CD4-positive, alpha-beta T cell treated with Interleukin-6 for 4 hours (primary cell): Measurements from ENCODE around the gene SETD4.

Source experiments
- DNase-seq: peaks from one replicate; pipeline ENCODE4 v3.0.0-alpha.2; 2020; ENCODE audit warnings: mixed read lengths

SETD4 gene

DNA sequence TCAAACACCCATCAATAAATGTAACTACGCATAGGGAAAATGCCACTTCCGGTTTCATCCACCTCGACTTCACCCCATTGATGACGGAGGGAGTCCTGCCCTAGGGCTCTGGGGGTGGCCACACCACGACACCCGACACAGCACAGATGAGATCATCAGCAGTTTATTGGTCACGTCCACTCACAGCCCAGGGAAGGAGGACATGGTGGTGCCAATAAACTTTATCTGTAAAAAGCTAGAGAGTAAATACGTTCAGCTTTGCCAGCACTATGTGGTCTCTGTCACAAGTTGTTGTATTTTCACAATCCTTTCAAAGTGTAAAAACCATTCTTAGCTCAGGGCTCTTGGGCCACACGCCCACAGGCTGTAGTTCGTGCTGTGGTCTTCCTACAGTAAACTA, 16.3 kb downstream of the SETD4 start:
- no peak for DNase-seq

DNA sequence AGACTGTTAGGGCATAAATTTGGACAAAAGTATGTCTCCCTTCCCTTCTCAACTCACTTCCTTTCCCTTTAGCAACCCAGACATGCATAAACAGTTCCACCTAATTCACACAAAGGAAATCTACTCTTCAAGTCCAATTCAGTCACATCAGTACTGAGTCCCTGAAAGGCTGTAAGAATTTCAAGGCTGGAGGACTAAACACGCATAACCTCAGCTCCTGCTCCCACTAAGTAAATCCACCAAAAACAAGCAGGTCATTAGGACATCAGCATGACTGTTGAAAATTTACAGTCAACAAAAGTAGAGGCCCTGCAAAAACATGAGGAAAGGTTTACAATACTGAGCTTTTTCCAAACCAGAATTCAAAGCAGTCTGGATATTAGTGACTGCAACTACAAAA, 18.4 kb downstream of the SETD4 start:
- no peak for DNase-seq

DNA sequence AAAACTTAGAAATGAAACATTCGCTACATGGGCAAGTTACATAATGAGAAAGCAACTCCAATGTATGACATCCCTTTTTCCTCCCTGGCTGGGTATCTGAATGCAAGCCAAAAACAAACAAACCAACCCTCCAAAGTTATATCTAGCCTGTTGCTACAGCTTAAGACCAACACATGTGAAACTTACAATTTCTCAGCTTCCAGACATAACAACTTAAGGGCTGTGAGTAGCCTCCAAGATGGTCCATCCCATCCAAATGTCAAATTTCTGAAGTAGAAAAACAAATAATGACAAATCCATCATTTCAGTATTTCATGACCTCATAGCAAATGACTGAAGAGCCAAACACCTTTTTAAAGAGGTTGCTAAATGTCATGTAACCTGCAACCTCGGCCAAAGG, 19.9 kb downstream of the SETD4 start:
- no peak for DNase-seq

DNA sequence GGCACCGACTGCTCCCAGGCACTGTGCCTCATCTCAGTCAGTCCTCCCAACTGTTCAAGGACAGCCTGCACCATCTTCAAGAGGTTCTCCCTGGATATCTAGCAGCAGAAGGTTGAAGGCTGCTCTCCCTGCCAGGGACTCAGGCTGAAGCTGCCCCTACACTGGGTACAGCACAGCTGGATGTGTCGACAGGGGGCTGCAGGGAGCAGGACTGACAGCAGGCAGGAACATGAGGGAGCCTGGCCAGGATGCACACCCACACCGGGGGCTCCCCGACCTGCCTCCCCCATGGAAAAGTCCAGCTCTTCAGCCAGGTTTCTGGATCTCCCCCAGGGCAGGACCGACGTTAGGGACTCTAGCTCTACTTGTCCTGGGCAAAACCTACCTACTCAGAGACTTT, 20.5 kb downstream of the SETD4 start:
- DNase-seq, result no peak

DNA sequence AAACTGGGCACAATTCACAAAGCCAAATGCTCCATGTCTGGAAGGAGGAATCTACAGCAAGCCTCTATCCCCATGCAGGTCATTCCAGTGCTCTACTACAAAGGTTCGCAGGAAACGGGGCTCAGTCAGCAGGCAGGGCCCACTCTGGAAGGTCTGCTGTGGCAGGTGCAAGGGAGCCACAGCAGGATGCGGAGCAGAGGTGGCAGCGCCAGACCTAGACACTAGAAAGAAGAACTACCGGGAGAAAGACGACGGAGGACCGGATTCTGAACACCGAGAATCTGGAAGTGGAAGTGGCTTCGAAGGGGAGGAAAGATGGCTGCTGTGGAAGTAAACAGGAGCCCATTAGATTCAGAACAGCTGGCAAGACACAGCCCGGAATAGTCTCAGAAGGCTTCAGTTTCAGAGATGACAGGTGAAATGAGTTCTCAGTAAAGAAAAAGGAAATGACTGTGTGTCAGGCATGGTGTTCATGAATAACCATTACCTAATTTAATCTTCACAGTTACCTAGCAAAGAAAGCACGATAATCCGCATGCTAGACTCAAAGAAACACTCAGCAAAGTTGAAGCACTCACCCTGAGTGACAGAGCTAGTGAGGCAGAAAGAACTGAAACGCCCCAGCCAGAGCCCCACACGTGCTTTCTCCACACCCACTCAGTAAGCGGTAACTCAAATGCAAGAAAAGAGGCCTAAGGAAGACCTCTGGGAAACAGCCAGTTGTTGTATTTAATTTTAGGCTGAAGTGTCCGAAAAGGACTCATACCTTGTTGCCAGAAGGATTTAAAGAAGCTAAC, 21.4 kb downstream of the SETD4 start:
- no peak for DNase-seq

DNA sequence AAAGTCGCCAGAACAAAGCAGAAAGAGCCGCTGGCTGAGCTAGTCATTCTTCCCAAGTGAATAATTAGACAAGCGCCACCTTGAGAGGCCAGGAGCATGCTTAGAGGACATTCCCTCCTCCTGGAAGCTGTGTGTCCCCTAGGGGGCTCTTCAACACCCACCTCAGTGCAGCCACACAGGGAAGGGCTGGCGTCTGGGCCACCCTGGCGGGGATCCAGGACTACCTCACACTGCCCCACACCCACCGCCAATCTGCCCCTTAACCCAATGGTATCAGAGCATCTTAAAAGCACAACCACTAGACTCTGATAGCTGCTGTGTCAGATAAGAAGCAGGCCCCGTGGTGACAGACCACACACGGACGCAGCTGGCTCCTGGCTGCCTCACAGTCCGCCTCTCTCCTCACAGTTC, 24.9 kb downstream of the SETD4 start:
- no peak for DNase-seq

DNA sequence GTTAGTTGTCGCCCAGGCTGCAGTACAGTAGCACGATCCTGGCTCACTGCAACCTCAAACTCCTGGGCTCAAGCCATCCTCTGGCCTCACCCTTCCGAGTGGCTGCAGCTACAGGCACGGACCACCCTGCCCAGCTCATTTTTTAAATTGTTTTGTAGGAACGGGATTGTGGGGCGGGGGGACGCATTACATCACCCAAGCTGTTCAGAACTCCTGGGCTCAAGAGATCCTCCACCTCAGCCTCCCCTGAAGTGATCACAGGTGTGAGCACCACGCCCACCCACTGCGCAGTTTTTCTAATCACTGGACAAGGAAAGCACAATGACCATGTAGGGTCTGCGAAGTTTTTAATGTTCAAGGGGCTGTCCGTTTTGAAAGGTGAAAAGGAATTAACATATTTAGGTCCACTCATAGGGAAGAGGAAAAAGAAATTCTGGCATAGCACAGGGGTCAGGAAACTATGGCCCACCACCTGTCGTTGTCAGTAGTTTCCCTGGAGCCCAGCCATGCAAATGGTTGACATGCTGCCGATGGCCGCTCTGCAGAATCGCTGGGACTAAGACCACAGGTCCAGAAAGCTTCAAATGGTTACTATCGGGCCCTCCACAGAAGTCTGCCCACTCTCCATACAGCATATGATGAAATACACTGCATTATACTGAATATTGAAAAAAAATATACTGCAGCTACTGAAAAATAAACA, 26.0 kb downstream of the SETD4 start:
- no peak for DNase-seq

DNA sequence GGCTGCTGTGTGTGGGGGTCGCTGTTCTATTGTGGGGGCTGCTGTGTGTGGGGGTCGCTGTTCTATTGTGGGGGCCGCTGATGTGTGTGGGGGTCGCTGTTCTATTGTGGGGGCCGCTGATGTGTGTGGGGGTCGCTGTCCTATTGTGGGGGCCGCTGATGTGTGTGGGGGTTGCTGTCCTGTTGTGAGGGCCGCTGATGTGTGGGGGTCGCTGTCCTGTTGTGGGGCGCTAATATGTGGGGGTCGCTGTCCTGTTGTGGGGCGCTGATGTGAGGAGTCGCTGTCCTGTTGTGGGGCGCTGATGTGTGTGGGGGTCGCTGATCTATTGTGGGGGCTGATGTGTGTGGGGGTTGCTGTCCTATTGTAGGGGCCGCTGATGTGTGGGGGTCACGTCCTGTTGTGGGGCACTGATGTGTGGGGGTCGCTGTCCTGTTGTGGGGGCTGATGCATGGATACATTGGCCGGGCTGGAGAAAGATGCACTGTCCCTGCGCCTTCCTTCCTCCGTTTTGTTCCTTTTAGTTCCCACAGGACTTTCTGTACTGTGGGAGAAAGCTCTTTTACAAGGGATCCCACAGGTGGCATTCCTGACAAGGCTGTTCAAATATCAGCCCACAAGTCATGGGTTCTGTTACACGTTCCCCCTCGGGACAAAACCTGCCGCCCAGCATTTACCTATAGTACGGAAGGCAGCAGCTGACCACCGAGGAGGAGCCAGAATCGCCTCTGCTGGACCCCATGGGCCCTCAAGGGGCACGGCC, 27.5 kb downstream of the SETD4 start:
- no peak for DNase-seq

DNA sequence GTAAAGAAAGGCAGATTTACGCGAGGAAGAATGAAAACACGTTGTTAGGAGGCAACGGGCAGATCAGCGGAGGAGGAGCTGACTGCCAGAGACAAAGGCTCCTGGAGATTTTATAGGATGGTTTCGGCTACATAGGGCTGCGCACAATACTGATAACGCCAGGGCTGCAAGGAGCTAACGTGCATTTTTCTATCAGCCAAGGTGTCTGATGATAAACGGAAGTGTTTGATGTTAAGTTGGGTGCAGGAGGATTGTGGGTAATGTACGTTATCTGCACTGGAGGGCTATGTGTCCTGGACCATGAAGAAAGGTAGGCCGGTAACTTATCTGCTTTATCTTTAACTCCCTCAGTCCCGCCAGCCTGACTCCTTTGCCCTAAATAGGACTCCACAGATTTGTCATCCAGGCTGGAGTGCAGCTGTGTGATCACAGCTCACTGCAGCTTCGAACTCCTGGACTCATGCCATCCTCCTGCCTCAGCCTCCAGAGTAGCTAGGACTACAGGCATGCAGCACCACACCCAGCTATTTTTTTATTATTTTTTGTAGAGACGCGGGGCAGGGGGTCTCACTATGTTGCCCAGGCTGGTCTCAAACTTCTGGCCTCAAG, 29.6 kb downstream of the SETD4 start:
- DNase-seq, result no peak

DNA sequence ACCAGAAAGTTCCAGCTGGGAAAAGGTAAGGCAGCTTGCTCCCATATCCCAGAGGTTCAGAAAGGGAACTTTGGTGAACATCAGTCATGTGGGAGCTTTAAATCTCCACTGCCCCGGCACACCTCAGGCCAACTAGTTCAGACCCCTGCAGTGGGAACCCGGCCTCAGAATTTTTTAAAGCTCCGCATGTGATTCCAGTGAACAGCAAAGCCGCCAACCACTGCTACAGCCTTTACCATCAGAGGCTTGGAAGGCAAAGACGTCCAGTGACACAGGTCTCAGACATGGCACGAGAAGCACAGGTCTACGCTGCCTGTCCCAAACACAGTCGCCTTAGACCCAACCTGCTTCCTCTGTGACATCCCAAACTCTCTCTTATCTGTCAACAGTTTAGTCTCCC, 31.0 kb downstream of the SETD4 start:
- no peak for DNase-seq

DNA sequence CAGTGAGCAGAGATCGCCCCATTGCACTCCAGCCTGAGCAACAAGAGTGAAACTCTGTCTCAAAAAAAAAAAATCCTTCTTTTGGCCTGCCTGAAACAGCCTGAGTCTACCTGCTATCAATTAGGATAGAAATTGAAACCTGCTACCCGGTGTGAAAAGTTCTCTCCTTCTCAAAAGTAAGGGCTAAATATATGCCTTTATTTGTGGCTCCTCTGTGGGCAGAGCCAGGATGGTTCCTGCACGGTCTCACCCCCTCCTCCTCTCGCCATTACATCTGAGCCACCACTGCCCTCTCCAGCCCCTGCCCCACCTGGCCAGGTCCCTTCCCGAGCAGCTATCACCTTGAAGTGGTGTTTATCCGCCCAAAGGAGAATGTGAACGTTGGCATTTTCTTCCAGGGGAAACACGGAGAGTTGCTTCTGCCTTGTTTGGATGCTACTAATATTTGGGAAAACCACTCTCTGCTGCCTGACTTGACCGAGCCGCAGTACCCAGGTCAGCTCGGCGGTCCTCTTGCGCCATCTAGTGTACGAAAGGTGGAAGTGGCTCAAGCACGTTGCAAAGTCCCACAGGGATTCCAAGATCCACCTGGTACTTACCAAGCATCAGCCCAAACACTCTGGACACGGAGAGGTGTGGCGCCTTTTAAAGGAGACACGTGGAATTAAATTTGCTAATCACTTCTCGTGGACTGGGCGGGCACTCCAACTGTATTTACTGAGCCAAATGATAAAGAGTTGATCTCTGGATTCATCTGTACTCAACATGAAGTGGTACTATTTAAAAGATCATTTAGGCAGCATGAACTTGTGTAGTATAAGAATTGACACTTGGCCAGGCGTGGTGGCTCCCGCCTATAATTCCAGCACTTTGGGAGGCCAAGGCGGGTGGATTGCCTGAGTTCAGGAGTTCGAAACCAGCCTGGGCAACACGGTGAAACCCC, 31.9 kb downstream of the SETD4 start:
- peak; percentile 69 for DNase-seq

DNA sequence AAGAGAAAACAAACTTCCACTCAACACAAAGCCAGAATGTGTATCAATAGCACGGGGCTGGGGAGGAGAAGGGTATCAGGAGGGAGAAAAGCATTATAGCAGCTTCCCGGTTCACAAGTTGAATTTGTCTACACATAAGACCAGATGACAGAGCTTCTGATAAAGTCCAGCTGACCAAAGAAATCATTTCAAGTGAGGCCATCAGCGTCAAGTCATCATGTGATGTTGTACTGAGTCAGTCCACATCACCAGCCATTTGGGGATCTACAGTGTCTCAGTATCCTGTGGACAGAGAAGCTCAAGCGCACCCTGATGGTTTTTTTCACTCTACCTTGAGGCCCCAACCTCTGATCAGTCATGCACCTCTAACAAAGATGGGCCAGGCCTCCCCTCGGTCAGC, 33.0 kb downstream of the SETD4 start:
- no peak for DNase-seq

DNA sequence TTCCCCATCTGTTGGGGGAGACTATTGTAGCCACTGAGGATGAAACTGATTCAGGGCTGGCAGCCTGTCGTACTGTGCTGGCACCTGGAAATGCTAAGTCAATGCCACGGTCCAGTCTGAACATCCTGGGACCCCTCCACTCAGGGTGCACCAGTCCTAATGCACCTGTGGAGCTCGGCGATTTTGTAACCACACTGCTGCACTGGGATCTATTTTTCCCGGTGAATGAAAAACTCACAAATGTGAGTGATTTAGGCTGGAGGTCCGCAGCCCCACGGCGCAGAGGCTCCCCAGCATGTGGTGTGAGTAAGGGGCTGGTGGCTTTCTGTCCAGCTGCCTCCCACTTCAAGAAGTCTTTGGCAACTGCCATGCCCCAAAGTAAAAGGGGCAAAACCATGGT, 35.5 kb downstream of the SETD4 start:
- no peak for DNase-seq

DNA sequence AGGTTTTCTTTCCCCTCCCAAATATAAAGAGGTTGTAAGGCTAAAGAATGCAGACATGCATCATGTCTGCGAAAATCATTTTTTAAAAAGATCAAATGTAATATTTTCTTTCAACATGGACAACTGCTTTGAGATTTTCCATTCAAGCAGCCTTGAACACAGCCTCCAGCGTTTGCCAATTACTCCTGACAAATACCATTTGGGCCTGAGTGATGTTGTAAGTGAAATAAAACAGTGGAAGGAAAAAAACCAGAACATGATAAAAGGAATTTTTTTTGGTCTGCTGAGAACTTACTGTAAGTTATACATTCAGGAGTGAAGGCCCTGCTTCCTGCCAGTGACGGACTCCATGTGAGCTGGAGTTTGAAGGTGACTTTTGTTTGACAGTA, 37.2 kb downstream of the SETD4 start:
- no peak for DNase-seq

DNA sequence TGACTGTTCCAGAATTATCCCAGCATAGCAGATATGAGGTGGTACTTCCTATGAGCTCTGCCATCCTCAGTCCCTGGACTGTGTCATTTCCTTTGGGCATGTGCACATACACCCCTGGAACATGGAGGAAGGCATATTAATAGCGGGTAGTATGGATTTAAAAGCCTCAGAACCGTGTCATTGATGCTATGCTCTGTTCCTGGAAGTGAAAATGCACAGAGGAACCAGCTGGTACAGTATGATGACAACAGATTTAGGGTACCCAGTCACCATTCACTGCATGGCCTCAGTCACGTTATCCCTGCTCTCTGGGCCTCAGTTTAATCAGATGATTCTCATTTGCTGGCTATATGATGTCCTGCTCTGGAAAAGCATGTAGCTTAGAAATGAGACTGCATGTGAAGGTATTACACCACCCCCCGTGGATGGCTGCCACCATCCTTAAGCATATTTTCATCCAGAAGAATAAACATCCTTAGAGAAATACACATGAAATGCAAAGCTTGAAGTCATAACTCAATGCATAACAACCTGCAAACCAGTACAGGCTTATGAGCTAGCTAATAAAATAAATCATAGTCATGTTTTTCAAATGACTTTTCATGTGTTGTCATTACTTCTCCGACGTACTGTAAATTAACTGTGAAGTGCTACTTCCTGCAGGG, 37.8 kb downstream of the SETD4 start:
- DNase-seq, result no peak

DNA sequence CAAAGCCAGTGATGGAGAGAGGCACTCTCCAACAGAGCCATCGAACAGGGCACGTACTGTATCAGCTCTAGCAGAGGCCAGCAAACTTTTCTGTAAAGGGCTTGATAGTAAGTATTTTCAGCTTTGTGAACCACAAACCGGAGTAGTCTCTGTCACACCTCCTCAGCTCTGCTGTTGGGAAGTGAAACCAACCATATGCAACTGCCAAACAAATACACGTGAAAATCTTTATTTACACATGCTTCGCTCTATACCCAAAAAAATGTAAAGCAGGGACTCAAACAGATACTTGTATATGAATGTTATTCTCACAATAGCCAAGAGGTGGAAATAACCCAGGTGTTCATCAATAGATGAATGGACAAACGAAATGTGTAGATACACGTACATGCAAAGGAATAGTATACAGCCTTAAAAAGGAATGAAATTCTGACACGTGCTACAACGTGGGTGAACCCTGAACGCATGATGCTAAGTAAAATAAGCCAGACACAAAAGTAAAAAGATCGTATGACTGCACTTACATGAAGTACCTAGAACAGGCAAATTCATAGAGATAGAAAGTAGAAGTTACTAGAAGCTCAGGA, 39.0 kb downstream of the SETD4 start:
- no peak for DNase-seq

DNA sequence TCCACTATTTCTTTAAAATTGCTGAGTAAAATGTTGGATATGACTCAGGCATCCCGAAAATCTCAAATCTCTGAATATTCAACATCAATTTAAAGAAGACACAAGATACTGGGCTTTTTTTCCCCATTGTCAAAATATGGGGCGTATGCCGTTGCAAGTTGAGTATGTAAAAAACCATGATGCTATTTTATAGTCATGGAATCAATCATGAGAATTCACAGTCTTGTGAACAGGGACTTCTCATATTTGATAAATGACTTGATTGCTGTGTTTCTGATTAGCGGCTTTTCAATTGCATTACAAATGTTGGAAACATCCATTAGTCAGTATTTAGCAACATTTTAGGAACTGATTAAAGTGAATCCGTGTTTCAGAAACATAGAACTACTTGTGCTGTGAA, 45.3 kb downstream of the SETD4 start:
- DNase-seq, result no peak

DNA sequence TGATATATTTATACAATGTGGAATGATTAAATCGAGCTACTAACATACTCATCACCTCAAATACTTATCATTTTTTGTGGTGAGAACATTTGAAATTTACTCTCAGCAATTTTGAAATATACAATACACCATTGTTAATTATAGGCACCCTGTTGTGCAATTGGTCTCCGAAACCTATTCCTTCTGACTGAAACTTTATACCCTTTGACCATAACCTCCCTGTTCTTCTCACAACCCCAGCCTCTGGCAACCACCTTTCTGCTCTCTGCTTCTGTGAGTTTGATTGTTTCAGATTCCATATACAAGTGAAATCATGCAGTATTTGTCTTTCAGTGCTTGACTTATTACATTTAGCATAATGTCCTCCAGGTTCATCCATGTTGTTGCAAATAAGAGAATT, 49.5 kb downstream of the SETD4 start:
- no peak for DNase-seq

DNA sequence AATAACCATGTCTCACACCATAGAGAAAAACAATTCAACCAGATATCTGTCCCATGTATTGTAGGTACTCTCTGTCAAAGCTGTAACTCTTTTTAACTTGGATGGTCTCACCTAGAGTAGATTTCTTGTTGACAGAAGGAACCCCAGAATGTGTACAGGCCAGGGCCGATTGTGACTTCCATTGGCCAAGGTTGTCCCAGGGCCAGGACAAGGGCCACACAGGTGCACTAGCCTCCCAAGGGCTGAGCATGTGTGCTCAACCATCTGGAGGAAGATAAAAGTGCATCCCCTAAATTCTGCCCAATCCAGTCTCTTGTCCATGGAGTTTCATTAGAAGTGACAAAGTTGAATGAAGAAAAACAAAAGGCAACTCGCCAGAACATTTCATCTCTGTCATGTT, 51.8 kb downstream of the SETD4 start:
- DNase-seq, result no peak

DNA sequence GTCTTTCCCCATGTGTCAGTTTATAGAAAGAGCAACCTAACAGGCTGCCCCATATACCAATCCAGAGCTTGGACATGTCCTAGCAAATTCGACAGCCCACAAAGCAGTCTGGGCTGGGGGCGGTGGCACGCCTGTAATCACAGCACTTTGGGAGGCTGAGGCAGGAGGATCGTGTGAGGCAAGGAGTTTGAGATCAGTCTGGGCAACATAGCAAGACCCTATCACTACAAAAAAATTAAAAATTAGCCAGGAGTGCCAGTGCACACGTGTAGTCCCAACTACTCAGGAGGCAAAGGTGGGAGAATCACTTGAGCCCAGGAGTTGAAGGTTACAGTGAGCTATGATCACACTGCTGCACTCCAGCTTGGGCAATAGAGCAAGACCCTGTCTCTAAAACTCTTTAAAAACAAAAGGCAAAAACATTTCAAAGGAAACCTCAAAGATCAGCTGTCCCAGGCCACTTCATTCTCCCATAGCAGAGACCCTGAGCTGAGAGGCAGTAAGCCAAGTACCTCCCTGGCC, 54.4 kb downstream of the SETD4 start:
- no peak for DNase-seq

DNA sequence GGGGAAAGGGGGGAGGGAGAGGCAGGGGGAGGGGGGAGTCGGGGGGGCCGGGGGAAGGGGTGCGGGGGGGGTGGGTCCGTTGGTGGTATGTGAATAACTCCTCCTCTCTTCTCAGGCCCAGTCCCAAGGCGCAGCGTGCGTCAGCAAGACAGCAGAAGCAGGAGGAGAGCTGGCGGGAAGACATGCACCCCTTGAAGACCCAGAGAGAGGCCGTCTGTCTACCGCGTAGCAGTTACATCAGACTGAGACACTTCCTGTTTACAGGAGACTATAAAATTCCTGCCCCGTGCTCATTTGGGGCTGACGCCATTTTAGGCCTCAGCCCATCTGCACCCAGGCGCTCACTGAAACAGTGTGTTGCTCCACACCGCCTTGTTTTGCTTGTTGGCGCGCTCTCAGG, 55.3 kb downstream of the SETD4 start:
- DNase-seq, result no peak
